Fibroblast of the aortic adventitia (primary cell): ENCODE measurements around the gene DRAXIN. TPM values are rescaled to one million over a fixed set of nuclear protein-coding genes. Genes with fewer than 3 reads are reported as not detected.

Source experiments
- DNase-seq: peaks from one replicate; pipeline ENCODE4 v3.0.0-alpha.2; 2010; ENCODE audit warnings: low read depth
- H3K4me3 ChIP-seq: 2 replicates; pipeline ENCODE4 v1.5.1; 2011; ENCODE audit warnings: low read depth, mild to moderate bottlenecking, control low read depth, low read length, moderate library complexity
- CTCF ChIP-seq: IDR thresholded peaks from 2 replicates; pipeline ENCODE4 v1.5.1; 2011; ENCODE audit warnings: mild to moderate bottlenecking, low read length, control low read depth, inconsistent platforms; ENCODE audit not compliant: insufficient read depth
- total RNA-seq: library from RNA; depleted of rRNA; stranded (reverse); fragments of >200 nt; gene quantifications from 2 replicates; pipeline ENCODE4 v1.2.3, GENCODE V29; 2012; ENCODE audit warnings: low replicate concordance

Gene DRAXIN
- total RNA-seq, 1 donor, result 2.4 TPM

DNA sequence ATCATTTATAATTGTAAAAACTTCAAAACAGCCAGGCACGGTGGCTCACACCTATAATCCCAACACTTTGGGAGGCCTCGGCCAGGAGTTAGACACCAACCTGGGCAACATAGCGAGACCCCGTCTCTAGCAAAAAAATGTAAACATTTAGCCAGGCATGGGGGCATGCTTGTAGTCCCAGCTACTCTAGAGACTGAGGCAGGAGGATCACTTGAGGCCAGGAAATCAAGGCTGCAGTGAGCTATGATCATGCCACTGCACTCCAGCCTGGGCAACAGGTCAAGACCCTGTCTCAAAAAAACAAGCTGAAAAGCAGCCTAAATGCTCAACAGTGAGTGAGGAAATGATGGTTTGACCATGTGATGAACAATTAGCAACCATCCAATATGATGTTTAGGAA, 77.8 kb downstream of the DRAXIN start:
- no peak for DNase-seq
- no peak for TF ChIP-seq CTCF
- no peak overlapping the region for H3K4me3 ChIP-seq

- no peak overlapping the region for H3K4me3 ChIP-seq
- no peak for DNase-seq
- no peak for TF ChIP-seq CTCF
These were observed 78.5 kb downstream of the DRAXIN start for GRCh38 chr1:11770011-11770410.

GRCh38 chr1:11771481-11772043, 80.1 kb downstream of the DRAXIN start:
- TF ChIP-seq CTCF, result no peak
- no peak for DNase-seq
- no peak overlapping the region for H3K4me3 ChIP-seq

DNA sequence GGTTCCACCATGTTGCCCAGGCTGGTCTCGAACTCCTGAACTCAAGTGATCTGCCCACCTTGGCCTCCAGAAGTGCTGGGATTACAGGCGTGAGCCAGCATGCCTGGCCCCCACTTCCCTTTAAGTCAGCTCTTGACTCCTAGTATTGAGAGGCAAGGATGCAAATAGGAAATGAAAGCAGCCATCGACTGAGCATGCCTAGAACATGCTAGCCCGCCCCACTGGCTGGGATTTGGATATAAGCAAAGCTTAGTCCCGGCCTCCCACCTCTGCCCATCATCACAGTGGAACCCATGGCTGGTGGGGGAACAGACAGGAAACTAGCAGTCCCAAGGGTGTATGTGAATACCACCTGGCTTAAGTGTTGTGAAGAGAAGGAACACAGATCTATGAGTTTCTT, 80.9 kb downstream of the DRAXIN start:
- H3K4me3 ChIP-seq, result no peak overlapping the region
- no peak for TF ChIP-seq CTCF
- DNase-seq, result no peak

DNA sequence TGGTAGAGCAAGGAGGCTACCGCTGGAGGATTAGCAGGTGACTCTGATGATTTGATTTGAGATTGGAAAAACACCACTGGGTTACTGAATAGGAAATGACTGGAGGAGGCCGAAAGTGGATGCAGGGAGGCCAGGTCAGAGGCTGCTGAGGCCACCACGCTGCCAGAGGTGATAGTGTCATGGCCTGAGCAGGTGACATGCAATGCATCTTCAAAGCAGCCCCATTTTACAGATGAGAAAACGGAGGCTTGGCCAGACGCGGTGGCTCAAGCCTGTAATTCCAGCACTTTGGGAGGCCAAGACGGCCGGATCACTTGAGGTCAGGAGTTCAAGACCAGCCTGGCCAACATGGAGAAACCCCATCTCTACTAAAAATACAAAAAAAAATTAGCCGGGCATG, 83.2 kb downstream of the DRAXIN start:
- no peak for DNase-seq
- TF ChIP-seq CTCF, result no peak
- H3K4me3 ChIP-seq, result no peak overlapping the region

Other genes starting within 250 kb of the DRAXIN start
- not detected in 2 replicates for gene DISP3, start 212.6 kb upstream of the DRAXIN start, total RNA-seq
- gene FBXO2, start 37.3 kb upstream of the DRAXIN start, total RNA-seq, result 2.0 and 3.9 TPM in 2 replicates
- gene FBXO44, start 36.8 kb upstream of the DRAXIN start, total RNA-seq, result 8.1 and 16.0 TPM in 2 replicates
- 3.4 and 4.5 TPM in 2 replicates for gene FBXO6, start 27.5 kb upstream of the DRAXIN start, total RNA-seq
- 17.6 and 33.1 TPM in 2 replicates for gene MAD2L2, start 10.6 kb upstream of the DRAXIN start, total RNA-seq
- 15.0 and 49.4 TPM in 2 replicates for gene AGTRAP, start 44.4 kb downstream of the DRAXIN start, total RNA-seq
- 0.36 TPM in 1 of 2 replicates, not detected in the other for gene C1orf167, start 70.5 kb downstream of the DRAXIN start, total RNA-seq
- 42.9 and 55.4 TPM in 2 replicates for gene MTHFR, start 114.3 kb downstream of the DRAXIN start, total RNA-seq
- 12.6 and 47.8 TPM in 2 replicates for gene CLCN6, start 114.5 kb downstream of the DRAXIN start, total RNA-seq
- not detected in 2 replicates for gene NPPA, start 156.1 kb downstream of the DRAXIN start, total RNA-seq
- not detected in 2 replicates for gene NPPB, start 167.2 kb downstream of the DRAXIN start, total RNA-seq
- 37.8 and 86.9 TPM in 2 replicates for gene KIAA2013, start 234.7 kb downstream of the DRAXIN start, total RNA-seq
- gene PLOD1, start 243.0 kb downstream of the DRAXIN start, total RNA-seq, result 116 and 123 TPM in 2 replicates